ENCODE data around the gene DEFB123.

DNA sequence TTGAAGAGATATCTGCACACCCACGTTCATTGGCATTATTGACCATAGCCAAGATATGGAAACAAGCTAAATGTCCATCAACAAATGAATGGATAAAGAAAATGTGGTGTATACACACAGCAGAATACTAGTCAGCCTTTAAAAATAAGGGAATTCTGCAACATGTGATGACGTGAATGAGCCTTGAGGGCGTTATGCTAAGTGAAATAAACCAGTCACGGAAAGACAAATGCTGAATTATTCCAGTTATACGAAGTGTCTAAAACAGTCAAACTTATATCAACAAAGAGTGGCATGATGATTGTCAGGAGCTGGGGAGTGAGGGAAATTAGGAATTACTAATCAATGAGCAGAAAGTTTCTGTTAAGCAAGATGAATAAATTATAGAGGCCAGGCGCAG is 26.1 kb upstream of the DEFB123 start:
- TF ChIP-seq, protein P1, sequence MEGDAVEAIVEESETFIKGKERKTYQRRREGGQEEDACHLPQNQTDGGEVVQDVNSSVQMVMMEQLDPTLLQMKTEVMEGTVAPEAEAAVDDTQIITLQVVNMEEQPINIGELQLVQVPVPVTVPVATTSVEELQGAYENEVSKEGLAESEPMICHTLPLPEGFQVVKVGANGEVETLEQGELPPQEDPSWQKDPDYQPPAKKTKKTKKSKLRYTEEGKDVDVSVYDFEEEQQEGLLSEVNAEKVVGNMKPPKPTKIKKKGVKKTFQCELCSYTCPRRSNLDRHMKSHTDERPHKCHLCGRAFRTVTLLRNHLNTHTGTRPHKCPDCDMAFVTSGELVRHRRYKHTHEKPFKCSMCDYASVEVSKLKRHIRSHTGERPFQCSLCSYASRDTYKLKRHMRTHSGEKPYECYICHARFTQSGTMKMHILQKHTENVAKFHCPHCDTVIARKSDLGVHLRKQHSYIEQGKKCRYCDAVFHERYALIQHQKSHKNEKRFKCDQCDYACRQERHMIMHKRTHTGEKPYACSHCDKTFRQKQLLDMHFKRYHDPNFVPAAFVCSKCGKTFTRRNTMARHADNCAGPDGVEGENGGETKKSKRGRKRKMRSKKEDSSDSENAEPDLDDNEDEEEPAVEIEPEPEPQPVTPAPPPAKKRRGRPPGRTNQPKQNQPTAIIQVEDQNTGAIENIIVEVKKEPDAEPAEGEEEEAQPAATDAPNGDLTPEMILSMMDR (IDR thresholded peaks at IDR 0.05), result no peak
- no peak for TF ChIP-seq POLR2A (IDR thresholded peaks at IDR 0.05)
